ENCODE data around the gene MS4A2. TPM values are rescaled to one million over a fixed set of nuclear protein-coding genes. Genes with fewer than 3 reads are reported as not detected.

MS4A2 gene
- total RNA-seq, 1 experiment from 2014 or later, result not detected

DNA sequence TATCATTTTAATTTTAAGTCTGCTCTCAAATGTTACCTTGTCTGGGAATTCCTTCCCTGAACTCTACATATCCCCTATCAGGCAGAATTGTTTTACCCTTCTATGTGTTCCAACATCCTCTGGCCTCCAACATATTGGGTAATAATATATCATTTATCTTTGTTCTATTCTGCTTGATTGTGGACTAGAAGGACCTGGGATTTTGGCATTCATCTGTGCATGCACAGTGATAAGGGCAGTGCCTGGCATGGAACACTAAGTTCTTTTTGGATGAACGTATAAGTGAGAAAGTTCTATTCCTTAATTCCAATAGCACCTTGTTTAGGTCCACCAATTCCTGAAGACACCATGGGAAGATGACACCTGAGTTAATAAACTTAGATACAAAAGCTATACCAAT lies 1.2 kb upstream of the MS4A2 start:
- no TSS peak for BruUV-seq (replicated peaks)
- Histone ChIP-seq H3K9ac (ENCODE audit: low read length) (no peak overlapping the region), H2AFZ (ENCODE audit: low read depth, low read length, poor library complexity, severe bottlenecking) (no peak overlapping the region), H4K20me1 (ENCODE audit: insufficient read depth) (no peaks in the 10 kb centered on the region), H3K4me3 (replicated peaks in 1 of 2; ENCODE audit: low read depth in 1 of 2, low read length in 2 of 2) (no peak overlapping the region), H3K27me3 (ENCODE audit: insufficient read depth, low read length) (no peaks in the 10 kb centered on the region), H3K36me3 (ENCODE audit: control insufficient read depth in 1 of 2, insufficient read depth in 2 of 2, low read length in 2 of 2) (no peaks in the 10 kb centered on the region), H3K4me2 (ENCODE audit: low read length) (no peak overlapping the region), H3K27ac (ENCODE audit: low read depth, low read length) (no peak overlapping the region), H3K9me3 (ENCODE audit: control insufficient read depth in 1 of 2, insufficient read depth in 1 of 2, low read depth in 1 of 2, low read length in 2 of 2) (no peaks in the 10 kb centered on the region), H3K9me2 (ENCODE audit: insufficient read depth) (no peaks in the 10 kb centered on the region), H3K4me1 (ENCODE audit: control insufficient read depth in 1 of 2, insufficient read depth in 2 of 2, low read length in 2 of 2) (no peaks in the 10 kb centered on the region), H3K79me2 (ENCODE audit: insufficient read depth, low read length) (no peaks in the 10 kb centered on the region)
- no peak for ATAC-seq
- ChIA-PET POLR2A (no interaction called here), CTCF (no interaction called here), RAD21 (ENCODE audit: low non-redundant PET in 1 of 2, low total read pairs in 2 of 2, uncharacterized antibody in 2 of 2, unreplicated experiment in 2 of 2) (no interaction called here)
- no peak for DNase-seq (ENCODE audit: low read depth, low spot score)
- TF ChIP-seq YY1 (IDR thresholded peaks at IDR 0.05; ENCODE audit: extremely low read depth, insufficient replicate concordance, low read depth, low read length), result no peak
- TF ChIP-seq RAD21 (IDR thresholded peaks at IDR 0.05; ENCODE audit: low read depth), result no peak
- no peak for TF ChIP-seq EZH2 (IDR thresholded peaks at IDR 0.05)
- no peak for TF ChIP-seq ELF1 (IDR thresholded peaks at IDR 0.05; ENCODE audit: borderline replicate concordance, low read depth)
- no peak for TF ChIP-seq SRF (IDR thresholded peaks at IDR 0.05; ENCODE audit: low read depth)
- no peak for TF ChIP-seq TCF7L2 (IDR thresholded peaks at IDR 0.05; ENCODE audit: borderline replicate concordance, extremely low read depth, insufficient read depth, insufficient read length)
- TF ChIP-seq SIN3A (IDR thresholded peaks at IDR 0.05; ENCODE audit: low read depth), result no peak
- no peak for TF ChIP-seq ZFX (IDR thresholded peaks at IDR 0.05)
- TF ChIP-seq FOSL1 (IDR thresholded peaks at IDR 0.05; ENCODE audit: low read depth), result no peak
- TF ChIP-seq, protein P1, sequence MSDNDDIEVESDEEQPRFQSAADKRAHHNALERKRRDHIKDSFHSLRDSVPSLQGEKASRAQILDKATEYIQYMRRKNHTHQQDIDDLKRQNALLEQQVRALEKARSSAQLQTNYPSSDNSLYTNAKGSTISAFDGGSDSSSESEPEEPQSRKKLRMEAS (IDR thresholded peaks at IDR 0.05), result no peak
- intact Hi-C loops (cut with micrococcal nuclease), result no loop called here

- no TSS peak for BruUV-seq (replicated peaks)
- H3K9me3 ChIP-seq (ENCODE audit: control insufficient read depth in 1 of 2, insufficient read depth in 1 of 2, low read depth in 1 of 2, low read length in 2 of 2), result no peaks in the 10 kb centered on the region
- no peak overlapping the region for H3K9ac ChIP-seq (ENCODE audit: low read length)
- intact Hi-C loops (cut with micrococcal nuclease), result no loop called here
- no peaks in the 10 kb centered on the region for H3K79me2 ChIP-seq (ENCODE audit: insufficient read depth, low read length)
- no peaks in the 10 kb centered on the region for H3K27me3 ChIP-seq (ENCODE audit: insufficient read depth, low read length)
- POLR2A ChIA-PET, result no interaction called here
- H4K20me1 ChIP-seq (ENCODE audit: insufficient read depth), result no peaks in the 10 kb centered on the region
- no peak overlapping the region for H3K4me3 ChIP-seq (replicated peaks in 1 of 2; ENCODE audit: low read depth in 1 of 2, low read length in 2 of 2)
- no peak overlapping the region for H3K27ac ChIP-seq (ENCODE audit: low read depth, low read length)
- DNase-seq (ENCODE audit: low read depth, low spot score) (no peak), ATAC-seq (no peak)
- no peaks in the 10 kb centered on the region for H3K4me1 ChIP-seq (ENCODE audit: control insufficient read depth in 1 of 2, insufficient read depth in 2 of 2, low read length in 2 of 2)
- CTCF ChIA-PET, result no interaction called here
- no peak overlapping the region for H3K4me2 ChIP-seq (ENCODE audit: low read length)
- H3K9me2 ChIP-seq (ENCODE audit: insufficient read depth), result no peaks in the 10 kb centered on the region
- H3K36me3 ChIP-seq (ENCODE audit: control insufficient read depth in 1 of 2, insufficient read depth in 2 of 2, low read length in 2 of 2), result no peaks in the 10 kb centered on the region
- no peak overlapping the region for H2AFZ ChIP-seq (ENCODE audit: low read depth, low read length, poor library complexity, severe bottlenecking)
- RAD21 ChIA-PET (ENCODE audit: low non-redundant PET in 1 of 2, low total read pairs in 2 of 2, uncharacterized antibody in 2 of 2, unreplicated experiment in 2 of 2), result no interaction called here
- no peak for TF ChIP-seq YY1 (IDR thresholded peaks at IDR 0.05; ENCODE audit: extremely low read depth, insufficient replicate concordance, low read depth, low read length)
- no peak for TF ChIP-seq ZBTB33 (IDR thresholded peaks at IDR 0.05; ENCODE audit: extremely low read depth, insufficient replicate concordance, low read length)
- no peak for TF ChIP-seq ZNF274 (IDR thresholded peaks at IDR 0.05; ENCODE audit: low read depth, low read length)
- TF ChIP-seq ELF1 (IDR thresholded peaks at IDR 0.05; ENCODE audit: borderline replicate concordance, low read depth), result no peak
- TF ChIP-seq ZFX (IDR thresholded peaks at IDR 0.05), result no peak
- no peak for TF ChIP-seq RAD21 (IDR thresholded peaks at IDR 0.05; ENCODE audit: low read depth)
- TF ChIP-seq, protein P2, sequence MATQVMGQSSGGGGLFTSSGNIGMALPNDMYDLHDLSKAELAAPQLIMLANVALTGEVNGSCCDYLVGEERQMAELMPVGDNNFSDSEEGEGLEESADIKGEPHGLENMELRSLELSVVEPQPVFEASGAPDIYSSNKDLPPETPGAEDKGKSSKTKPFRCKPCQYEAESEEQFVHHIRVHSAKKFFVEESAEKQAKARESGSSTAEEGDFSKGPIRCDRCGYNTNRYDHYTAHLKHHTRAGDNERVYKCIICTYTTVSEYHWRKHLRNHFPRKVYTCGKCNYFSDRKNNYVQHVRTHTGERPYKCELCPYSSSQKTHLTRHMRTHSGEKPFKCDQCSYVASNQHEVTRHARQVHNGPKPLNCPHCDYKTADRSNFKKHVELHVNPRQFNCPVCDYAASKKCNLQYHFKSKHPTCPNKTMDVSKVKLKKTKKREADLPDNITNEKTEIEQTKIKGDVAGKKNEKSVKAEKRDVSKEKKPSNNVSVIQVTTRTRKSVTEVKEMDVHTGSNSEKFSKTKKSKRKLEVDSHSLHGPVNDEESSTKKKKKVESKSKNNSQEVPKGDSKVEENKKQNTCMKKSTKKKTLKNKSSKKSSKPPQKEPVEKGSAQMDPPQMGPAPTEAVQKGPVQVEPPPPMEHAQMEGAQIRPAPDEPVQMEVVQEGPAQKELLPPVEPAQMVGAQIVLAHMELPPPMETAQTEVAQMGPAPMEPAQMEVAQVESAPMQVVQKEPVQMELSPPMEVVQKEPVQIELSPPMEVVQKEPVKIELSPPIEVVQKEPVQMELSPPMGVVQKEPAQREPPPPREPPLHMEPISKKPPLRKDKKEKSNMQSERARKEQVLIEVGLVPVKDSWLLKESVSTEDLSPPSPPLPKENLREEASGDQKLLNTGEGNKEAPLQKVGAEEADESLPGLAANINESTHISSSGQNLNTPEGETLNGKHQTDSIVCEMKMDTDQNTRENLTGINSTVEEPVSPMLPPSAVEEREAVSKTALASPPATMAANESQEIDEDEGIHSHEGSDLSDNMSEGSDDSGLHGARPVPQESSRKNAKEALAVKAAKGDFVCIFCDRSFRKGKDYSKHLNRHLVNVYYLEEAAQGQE (IDR thresholded peaks at IDR 0.05; ENCODE audit: low read depth), result no peak
- TF ChIP-seq EGR1 (IDR thresholded peaks at IDR 0.05; ENCODE audit: low read depth), result no peak
- no peak for TF ChIP-seq JUND (IDR thresholded peaks at IDR 0.05)
These were observed 7.1 kb downstream of the MS4A2 start for GRCh38 chr11:60095477-60096120.

Measured in HCT116 (cell line).